Epithelial cell of proximal tubule (primary cell): ENCODE measurements around the gene TRIM58. TPM values are rescaled to one million over a fixed set of nuclear protein-coding genes. Genes with fewer than 3 reads are reported as not detected.

ENCODE experiments used
- DNase-seq: peaks from one replicate; pipeline ENCODE4 v3.0.0-alpha.2; 2011; ENCODE audit warnings: low read depth
- H3K4me3 ChIP-seq: 2 replicates; pipeline ENCODE4 v1.5.1; 2011; ENCODE audit warnings: low read depth, mild to moderate bottlenecking, low read length
- CTCF ChIP-seq: conservative IDR thresholded peaks from 2 replicates; pipeline ENCODE4 v1.5.1; 2012; ENCODE audit warnings: low read depth, mild to moderate bottlenecking, low read length
- total RNA-seq: library from RNA; depleted of rRNA; stranded (reverse); fragments of >200 nt; gene quantifications from 2 replicates; pipeline ENCODE4 v1.2.3, GENCODE V29; 2015

Gene TRIM58
- total RNA-seq, 1 donor from 2014 or later: 2.0 TPM

- no peak overlapping the region for H3K4me3 ChIP-seq
- DNase-seq: no peak
- TF ChIP-seq CTCF: no peak
Observed at GRCh38 chr1:247906504-247907047, 49.6 kb downstream of the TRIM58 start.

GRCh38 chr1:247908766-247909165, 51.8 kb downstream of the TRIM58 start:
- DNase-seq: no peak
- TF ChIP-seq CTCF: no peak

GRCh38 chr1:247913786-247914185, 56.8 kb downstream of the TRIM58 start:
- no peak for TF ChIP-seq CTCF
- H3K4me3 ChIP-seq: no peak overlapping the region
- DNase-seq: no peak

More at GRCh38 chr1:247908766-247909165, 51.8 kb downstream of the TRIM58 start:
- no peak overlapping the region for H3K4me3 ChIP-seq

- H3K4me3 ChIP-seq: no peak overlapping the region
Observed at GRCh38 chr1:247914941-247915662, 58.1 kb downstream of the TRIM58 start.

GRCh38 chr1:247919952-247920351, 63.0 kb downstream of the TRIM58 start, which contains the start of gene OR2T8:
TSS of gene OR2T8 (plus strand) at chr1:247920252. CDS start at chr1:247921018, 766 bp downstream.
- TF ChIP-seq CTCF: no peak
- DNase-seq: no peak
- no peak within 1 kb of the TSS for H3K4me3 ChIP-seq

More at GRCh38 chr1:247914941-247915662, 58.1 kb downstream of the TRIM58 start:
- TF ChIP-seq CTCF: no peak
- DNase-seq: no peak

GRCh38 chr1:247923941-247924340, 67.0 kb downstream of the TRIM58 start:
- H3K4me3 ChIP-seq: no peak overlapping the region
- DNase-seq: no peak
- no peak for TF ChIP-seq CTCF
